ENCODE data around the gene LRGUK. TPM values are rescaled to one million over a fixed set of nuclear protein-coding genes. Genes with fewer than 3 reads are reported as not detected.

The LRGUK gene
- 11.3 TPM for total RNA-seq

GRCh38 chr7:134126966-134127848 lies at the start of gene LRGUK:
Gene LRGUK (plus strand): TSS chr7:134127340. CDS start chr7:134127368, 28 bp downstream.

Other genes with a start within 250 kb of the LRGUK start
- gene SLC35B4, start 189.6 kb downstream of the LRGUK start, total RNA-seq, result 35.4 TPM